Ureter (tissue), 1 donor: ENCODE measurements around the gene CBLB. TPM values are rescaled to one million over a fixed set of nuclear protein-coding genes. Genes with fewer than 3 reads are reported as not detected.

Source experiments
- DNase-seq: peaks from one replicate; pipeline ENCODE4 v3.0.0-alpha.2; 2020; ENCODE audit warnings: low spot score
- total RNA-seq: library from RNA; stranded (reverse); gene quantifications from one replicate; pipeline ENCODE4 v1.2.4, GENCODE V29; 2023
- donor health status: DM: yes; HTN: yes; CAD: no.

Gene CBLB
- total RNA-seq = 90.8 TPM

DNA sequence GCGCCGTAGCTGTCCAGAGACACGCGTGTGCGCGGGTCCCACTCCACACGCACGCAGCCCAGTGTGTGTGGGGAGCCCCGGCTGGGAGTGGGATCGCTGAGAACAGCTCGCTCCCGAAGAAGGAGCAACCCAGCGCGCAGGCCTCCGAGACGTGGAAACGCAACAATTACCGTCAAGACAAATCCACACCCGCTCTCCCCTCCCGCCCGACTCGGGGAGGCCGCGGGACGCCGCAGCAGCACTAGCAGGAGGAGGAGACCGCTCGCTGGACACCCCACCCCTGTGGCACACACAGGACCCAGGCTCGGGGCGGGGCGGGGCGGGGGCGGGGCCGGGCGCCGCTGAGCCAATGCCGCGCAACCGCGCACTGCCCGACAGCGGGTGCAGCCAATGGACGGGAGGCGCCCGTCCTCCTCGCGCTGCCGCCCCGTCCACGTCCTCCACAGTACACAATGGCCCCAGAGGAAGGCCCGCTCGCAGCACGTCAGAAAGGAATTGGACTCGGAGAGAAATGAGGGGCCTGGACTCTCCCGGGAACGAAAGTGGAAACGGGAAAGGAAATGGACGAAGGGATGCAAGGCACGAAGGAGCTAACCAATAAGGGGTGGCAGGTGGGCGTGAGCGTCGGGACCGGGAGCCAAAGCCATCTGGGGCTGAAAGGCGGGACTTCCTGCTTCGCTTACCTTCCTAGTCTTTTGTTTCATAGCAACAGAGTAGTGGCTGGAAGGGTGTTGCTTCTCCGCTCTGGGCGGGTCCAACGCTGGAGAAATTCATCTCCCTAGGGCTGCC, at the start of gene CBLB:
Gene CBLB (minus strand): TSS at position 271 of the 789 bp plus-strand sequence. CDS start 1,435 bp downstream, outside the sequence.
- peak; percentile 92 for DNase-seq

DNA sequence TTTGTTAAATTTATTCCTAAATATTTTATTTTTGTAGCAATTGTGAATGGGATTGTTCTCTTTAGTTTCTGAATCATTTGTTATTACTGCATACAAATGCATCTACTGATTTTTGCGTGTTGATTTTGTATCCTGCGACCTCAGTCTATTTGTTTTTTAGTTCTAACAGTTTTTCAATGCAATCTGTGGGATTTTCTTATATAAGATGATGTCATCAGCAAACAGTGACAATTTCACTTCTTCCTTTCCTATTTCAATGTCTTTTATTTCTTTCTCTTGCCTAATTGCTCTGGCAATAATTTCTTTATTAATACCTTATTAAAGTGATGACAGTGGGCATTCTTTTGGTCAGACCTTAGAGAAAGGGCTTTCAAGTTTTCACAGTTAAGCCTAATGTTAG, 48.0 kb upstream of the CBLB start:
- no peak for DNase-seq

DNA sequence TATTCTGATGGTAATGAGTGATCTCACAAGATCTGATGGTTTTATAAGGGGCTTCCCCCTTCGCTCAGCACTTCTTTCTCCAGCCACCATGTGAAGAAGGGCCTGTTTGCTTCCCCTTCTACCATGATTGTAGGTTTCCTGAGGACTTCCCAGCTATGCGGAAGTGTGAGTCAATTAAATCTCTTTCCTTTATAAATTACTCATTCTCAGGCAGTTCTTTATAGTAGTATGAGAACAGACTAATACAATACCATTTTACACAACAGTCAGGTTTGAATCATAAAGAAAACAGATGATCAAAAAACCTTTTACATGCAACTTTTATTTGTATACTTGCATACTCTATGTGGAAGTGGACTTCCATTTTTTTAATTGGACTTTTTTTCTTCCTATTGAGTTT, 46.7 kb upstream of the CBLB start:
- DNase-seq = no peak

DNA sequence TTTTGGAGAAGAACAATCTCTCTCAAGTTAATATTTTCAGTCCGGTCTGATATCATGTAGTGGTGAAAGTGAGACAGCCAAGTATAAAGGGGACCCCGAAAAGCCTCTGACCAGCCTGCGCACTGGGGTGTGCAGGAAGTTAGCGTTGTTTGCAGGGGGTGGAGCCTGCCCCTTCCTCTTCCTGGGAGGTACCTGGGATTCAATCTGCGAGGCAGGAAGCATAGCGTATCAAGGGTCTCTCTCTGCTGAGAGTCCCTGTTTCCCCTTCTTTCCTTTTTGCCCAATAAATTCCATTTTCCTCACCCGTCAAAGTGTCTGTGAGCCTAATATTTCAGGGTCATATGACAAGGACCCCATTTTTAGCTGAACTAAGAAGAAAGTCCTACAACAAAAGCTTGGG, 44.8 kb upstream of the CBLB start:
- DNase-seq = no peak

DNA sequence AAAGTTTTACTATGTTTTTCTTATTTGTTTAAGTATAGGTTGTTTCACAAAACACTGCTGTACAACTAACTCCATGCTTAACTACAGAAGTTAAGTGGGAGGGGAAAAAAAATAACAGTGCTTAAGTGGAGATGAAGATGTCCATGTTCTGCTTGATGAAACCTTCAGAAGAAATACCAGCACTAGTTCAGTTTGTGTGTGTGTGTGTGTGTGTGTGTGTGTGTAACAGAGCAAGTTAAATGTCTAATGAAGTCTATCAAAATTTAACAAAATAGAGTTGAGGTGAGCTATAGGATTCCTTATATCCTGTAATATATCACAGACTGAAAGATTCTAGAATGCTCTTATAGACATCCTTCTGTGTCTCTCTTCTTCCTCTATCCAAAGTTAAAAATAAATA, 44.1 kb upstream of the CBLB start:
- DNase-seq = no peak

DNA sequence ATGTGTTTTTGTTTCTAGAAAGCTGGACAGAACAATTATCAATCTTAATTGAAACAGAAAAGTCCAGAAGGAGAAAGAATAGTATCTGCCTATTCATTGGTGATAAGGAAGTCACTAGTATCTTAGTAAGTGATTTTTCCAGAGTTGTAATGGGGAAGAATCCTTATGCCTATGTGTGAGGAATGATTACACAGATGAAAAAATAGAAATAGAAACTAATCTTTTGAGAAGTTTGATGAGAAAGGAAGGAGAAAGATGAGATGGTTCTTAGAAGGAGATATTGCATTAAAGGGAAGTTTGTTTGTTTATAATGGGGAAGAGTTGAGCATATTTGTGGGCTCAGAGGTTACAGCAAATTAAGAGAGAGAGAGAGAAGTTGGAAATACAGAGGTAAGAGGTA, 42.7 kb upstream of the CBLB start:
- no peak for DNase-seq

DNA sequence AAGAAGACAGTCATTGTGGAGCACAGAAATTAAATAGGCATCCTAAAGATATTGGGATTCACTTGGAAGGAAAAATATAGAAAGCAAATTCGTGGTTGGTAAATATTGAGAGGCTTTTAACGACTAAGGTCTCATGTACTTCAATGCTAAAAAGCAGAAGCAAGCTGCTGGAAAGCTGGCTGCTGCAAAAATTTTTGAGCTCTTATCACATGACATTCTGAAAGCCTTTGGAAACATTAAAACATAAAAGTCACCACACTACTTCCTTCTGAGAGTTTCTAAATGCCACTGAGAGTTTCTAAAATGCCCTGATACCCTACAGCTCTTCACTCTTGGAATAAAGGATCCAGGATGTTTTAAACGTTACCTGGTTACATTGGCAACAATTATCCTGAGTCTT, 39.0 kb upstream of the CBLB start:
- no peak for DNase-seq

DNA sequence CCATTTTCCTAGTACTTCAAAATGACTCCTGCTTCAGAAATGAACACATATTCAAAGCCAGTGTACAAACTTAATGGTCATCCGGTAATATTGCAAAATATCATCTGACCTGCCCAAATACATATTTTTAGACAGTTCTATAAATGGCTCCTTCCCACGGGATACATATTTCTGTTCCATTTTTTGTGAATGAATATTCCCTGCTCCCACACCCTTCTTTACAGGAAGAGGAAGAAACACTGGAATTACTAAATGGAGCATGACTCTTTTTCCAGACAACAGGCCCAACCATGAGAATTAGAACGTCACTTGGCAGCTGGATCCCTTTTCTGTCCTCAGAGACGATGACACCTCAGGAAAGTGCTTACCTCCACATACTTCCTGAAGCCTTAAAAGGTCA, 38.0 kb upstream of the CBLB start:
- DNase-seq = no peak

DNA sequence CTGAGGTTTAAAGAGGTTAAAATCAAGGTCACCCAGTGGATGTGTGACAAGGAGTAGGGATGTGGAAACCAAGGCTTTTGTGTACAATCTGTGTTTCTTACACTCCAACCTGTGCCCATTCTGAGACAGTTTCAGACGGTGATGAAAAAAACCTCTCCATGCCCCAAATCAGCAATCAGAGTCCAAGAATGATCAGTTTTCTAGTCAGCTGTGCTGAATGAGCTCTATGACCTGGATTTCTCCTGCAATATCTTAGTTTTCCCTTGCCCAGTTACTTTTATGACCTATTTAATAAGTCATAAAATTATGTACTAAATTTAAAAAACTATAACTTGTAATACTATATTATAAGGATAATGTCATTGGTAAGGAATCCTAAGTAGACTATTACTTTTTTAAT, 37.5 kb upstream of the CBLB start:
- no peak for DNase-seq

DNA sequence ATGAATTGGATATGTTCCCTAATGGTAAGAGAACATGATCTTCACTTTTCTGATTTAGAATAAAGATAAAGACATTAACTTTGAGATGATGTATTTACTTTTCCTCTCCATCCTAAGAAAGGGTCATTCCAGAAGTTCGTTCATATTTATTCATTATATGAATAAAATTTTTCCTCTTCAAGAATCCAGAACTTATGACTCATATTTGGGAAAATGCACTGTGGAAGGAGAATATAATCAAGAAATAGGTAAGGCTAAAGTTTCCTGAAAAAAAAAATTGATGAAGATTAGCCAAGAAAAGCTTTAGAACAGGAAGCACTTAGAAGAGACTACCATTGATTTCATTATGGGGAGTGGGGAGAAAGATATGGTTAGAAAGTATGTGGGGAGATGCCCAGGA, 36.5 kb upstream of the CBLB start:
- DNase-seq = no peak

DNA sequence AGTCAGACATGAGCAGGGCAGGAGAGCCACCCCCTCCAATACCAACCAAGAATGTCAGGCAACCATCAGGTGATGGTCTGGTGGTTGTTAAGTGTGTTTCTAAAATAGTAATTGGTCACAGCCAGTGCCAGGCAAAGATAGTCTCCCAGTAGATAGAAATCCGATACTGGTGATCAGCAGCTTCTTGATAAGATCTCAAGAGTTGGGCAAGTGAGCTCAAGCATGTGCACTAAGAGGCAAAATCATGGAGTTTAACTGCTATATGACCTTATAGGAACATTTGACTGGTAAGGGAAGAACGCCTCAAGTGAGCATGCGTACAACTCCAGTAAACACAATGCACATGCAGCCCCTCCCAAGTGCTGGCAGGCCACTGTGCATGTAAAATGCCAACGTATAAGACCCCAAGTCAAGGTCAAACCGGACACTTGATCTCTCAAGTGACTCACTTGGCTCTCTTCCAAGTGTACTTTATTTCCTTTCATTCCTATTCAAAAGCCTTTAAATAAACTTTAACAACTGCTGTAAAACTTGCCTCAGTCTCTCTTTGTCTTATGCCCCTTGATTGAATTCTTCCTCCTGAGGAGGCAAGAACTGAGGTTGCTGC, 36.0 kb upstream of the CBLB start:
- DNase-seq = no peak

DNA sequence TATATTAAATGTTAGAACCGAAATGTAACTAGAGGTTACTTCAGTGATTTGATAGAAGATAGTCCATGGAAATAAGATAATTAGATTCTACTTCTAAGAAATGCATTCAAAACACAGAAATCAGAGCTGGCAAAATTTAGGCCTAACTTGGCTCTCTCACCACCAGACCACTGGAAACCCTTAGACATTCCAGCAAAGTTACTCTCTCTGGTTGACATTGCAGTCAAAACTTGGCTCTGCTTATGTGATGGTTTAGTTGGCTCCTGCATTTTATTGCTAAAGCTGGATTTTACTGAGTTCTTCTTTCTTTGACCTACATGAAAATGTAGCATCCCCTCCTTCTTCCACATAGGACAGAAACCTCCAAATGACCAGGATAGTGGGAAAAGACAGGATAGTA, 35.4 kb upstream of the CBLB start:
- no peak for DNase-seq

DNA sequence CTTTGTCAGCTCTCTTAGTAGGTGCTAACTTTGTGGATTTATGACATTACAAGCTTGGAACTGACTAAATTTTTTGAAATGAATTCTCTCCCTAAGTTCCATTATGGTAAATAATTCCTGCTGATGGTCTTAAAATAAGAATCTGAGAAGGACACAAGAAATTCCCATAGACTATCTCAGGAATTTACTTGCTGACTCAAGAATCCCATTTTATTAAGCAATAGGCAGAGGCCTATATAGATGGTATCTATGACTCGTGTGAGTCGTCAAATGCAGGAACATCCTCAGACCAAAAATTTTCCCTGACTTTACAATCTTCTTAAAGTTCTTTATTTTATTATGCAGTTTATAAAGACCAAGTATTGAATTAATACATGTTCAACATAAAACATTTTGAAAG, 30.7 kb upstream of the CBLB start:
- DNase-seq = no peak

DNA sequence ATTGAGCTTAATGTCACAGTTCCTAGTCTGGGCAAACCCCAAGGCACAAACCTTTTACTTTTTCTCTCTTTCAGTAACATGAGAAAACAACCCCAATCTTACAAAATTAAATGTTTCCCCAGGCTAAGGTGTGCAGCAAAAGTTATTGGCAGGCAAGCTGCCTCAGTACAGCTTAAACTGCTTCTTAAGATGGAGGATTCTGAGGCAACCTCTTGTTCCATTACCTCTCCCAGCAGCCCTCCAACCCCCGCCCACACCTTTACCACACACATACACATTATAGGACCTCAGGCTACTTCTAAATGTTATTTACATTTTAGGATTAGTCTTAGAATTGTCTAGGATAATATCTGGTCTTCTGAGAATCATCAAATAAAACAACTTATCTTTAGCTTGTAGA, 22.3 kb upstream of the CBLB start:
- no peak for DNase-seq

DNA sequence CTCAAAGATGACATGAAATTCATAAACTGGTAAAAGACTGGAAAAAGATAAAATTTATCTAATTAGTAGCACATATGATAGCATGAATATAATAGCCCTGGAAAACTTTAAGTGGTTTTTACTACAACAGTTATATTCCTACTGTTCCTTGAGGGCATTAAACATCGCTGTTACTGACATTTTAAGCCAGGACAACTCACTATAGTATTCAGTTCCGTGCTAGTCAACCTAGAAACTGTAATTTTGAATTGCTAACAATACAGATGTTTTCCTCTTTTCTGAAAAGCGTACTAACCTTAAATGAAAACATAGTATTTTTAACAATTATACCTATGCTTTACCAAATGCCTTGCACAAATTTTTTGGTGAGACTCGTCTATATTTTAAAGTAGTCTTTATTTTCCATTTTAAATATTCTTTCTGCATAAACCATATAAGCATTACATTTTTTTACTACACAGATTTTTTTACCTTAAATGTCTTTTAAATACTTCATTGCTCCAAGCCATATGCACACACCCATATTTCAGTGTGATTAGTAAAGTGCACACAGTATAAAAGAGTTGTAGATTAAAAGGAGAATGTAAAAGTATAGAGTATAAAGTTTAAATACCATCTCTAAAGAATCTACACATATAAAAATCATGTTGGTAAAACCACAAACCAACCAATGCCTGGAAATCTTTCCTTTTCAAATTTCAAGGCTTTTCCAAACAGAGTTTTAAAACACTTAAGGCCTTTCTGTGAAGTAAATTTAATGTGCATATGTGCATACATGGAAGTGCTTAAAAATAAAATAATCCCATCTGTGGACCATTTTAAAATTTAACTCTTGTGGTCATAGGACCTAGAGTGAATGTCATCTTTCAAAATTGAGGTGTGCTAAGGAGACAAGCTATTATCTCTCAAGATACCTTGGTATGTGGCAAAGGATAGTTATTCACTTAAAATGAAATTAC, 20.1 kb upstream of the CBLB start:
- no peak for DNase-seq

DNA sequence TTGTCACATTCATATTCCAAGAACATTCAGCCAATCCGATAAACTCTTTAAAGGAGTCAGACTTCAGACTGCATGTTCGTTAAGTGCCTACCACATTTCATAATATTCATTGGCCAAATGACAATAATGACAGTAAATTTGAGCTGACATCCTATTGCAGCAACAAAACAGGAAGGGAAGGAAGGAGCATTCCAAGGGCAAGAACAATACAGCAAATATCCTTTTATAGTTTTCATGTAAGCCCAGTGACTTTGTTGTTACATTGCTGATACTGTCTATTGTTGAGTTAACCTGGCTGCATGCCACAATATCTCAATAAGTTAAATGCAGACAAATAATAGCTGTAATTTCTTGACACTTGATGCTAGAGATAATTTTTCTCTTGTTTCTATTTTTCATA, 16.4 kb upstream of the CBLB start:
- DNase-seq = no peak

DNA sequence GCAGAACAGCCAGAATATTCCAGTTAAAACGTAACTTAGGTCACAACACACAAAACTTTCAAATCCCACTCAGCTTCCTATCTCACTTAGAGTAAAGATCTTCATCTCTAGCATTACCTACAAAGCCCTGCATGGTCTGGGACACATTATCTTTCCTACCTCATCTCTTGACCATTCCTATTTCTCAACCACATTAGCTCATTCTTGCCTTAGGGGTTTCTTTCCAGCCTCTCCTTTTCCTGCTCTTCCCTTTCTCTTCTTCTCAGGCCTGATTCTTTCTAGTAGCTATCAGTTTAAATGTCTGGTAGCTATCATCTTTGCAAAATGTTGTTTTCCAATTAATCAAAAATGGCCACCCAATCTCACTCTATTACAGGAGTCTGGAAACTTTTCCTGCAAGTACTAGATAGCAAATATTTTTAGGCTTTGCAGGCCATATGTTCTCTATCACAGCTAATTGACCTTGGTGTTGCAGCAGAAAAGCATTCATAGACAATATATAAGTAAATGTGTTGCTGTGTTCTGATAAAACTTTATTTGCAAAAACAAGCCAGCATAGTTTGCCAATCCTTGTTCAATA, 15.1 kb upstream of the CBLB start:
- DNase-seq = no peak

DNA sequence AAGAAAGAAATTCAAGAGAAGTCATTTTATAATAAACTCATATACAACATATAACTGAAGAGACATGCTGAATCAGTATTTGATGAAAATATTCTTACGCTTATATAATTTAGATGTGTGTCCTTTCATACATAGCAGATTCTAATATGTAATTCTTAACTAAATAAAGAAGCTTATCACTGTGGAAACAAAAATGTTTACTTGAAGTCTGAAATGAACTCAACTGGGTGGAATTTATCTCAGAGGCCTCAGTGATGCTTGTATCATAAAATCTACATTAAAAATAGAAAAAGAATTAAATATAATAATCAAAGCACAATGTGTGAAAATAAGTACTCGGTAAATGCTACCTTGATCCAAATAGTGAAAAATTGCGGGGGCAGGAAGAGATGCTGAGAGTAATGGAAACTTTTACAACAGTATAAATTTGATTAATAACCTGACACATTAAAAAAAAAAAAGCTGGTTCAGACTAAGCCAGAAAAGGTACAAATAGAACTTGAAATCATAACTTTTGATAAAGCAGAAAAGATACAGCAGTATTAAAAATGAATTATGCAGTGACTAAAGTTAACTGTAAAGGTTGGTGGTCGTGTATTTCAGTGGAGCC, 12.0 kb upstream of the CBLB start:
- no peak for DNase-seq

DNA sequence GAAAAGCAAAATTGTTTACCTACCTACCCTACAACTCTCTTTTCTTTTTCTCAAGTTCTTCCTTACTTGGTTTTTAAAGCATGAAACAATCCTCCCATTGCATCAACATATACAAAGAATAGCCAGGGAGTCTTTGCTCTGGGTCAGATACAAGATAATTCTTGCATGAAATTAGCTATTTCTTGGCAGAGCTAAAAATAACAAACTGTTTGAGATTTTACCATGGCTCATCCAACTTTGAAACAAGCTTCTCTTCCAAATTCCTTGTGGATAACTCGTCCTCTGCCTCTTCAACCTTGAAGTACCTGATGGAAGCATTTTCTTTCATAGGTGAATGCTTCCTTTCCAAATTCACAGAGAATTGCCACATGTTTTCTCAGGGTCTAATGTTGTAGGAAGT, 9.2 kb upstream of the CBLB start:
- DNase-seq = no peak

DNA sequence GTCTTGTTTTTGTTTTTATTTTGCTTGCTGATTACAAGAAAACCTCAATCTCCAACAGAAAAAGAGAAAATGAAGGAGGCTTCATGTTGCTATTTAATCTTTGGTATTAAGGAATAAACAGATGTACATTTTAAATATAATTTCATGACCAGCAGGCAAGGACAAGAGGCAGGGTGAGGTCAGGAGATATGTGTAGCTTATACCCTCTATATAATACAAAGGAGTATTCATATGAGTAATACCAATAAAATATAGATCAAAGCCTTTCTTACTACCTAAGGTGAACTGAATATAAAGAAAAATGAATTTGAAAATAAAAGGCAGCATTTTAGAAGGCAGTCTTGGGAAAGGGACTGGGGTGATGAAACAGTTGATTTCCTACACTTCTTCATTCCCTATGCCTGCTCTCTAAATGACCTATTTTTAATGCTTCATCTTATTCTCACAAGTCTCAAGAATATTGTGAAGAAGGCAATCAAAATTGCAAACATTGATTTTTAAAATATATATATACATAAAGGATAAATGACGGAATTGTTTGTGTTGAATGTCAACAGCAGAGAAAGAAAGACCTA, 8.6 kb upstream of the CBLB start:
- DNase-seq = no peak

DNA sequence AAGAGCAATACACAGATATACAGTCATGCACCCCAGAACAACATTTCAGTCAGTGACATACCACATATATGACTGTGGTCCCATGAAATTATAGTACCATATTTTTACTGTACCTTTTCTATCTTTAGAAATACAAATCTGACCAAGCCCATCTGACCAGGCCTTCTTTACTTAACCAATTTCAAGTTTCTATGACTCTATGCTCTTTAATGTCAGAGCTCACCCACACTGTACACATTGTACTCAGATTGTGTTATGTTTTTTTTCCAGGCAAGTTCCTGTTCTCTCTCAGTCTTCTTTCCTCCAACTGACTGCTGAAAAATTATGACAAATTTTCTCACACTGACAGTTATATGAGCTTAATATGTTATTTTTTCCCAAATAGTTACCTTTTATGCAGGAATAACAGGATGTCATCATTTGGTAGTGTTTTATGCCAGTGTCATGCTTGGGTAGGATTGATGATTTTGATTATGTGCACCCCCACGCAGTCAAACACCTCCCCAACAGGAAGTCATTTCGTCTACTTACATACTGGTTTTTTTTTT, 8.0 kb upstream of the CBLB start:
- no peak for DNase-seq
